ENCODE results near the gene SHROOM3.

Gene SHROOM3

DNA sequence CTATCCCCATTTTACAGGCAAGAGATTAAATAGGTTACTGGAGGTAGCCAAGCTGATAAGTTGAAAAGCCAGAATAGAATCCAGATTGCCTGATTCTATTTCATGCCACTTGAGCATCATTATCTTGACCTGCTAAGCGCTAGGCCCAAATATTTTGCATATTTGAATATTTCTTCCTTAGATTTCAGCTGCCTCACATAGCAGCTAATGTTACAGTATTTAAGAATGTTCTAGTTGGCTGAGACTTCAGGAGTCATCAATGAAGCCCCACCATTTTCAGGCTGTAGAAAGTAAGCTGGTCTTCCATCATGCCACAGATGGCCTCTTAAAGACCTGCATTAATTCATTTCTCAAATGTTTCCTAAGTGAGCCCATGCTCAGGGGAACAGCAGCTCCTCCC is 121.4 kb downstream of the SHROOM3 start:
- TF ChIP-seq POLR2AphosphoS5 (IDR thresholded peaks at IDR 0.05; ENCODE audit: low read depth, low read length) (no peak), SIN3A (IDR thresholded peaks at IDR 0.05; ENCODE audit: borderline replicate concordance, insufficient read depth, low read length) (no peak), TAF1 (IDR thresholded peaks at IDR 0.05; ENCODE audit: borderline replicate concordance, insufficient read depth, low read length) (no peak), FOXP2 (optimal IDR thresholded peaks at IDR 0.05; ENCODE audit: borderline replicate concordance, extremely low read depth, extremely low read length, insufficient read depth) (no peak), REST (IDR thresholded peaks at IDR 0.05; ENCODE audit: insufficient read depth in 1 of 2, low read depth in 2 of 2, low read length in 2 of 2) (no peak)

DNA sequence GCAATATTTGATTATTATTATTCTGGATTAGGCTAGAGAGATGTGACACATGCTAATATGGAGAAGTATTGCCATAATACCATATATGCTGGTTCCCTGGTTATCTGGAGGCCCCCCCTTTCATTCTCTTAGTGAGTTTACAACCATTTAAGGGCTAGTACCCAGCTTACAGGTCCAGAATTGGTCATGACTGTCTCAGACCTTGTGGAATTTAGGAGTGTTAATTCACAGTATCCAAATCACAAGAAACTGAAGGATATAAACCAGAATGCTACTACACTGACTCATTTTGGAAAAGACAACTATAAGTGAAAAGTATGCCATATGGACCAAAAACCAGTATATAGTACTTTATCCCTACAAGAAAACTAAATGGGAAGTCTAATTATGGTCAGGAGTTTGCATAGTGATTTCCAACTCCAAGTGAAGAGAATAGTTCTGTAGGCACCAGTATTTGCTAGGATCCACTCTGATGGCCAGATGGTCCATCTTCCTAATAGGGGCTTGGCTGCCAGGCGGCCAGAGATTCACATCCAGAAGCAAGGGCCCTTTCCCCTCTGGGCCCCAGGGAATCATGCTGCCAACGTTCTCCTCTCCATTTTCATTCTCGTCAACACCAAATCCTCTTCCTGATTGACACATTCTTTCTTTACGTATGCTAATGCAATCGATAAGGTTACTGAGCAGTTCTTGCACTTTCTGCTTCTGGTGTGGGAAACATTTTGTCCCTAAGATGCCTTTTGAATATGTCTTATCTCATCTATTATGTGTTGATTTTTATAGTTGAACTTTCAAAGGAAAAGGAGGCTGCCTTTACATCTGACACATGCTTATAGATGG is 123.6 kb downstream of the SHROOM3 start:
- TF ChIP-seq REST (IDR thresholded peaks at IDR 0.05; ENCODE audit: insufficient read depth in 1 of 2, low read depth in 2 of 2, low read length in 2 of 2) (no peak), FOXP2 (optimal IDR thresholded peaks at IDR 0.05; ENCODE audit: borderline replicate concordance, extremely low read depth, extremely low read length, insufficient read depth) (no peak), SIN3A (IDR thresholded peaks at IDR 0.05; ENCODE audit: borderline replicate concordance, insufficient read depth, low read length) (no peak), POLR2AphosphoS5 (IDR thresholded peaks at IDR 0.05; ENCODE audit: low read depth, low read length) (no peak), TAF1 (IDR thresholded peaks at IDR 0.05; ENCODE audit: borderline replicate concordance, insufficient read depth, low read length) (no peak)

GRCh38 chr4:76559236-76560071 is 124.4 kb downstream of the SHROOM3 start:
- no peak for TF ChIP-seq TAF1 (IDR thresholded peaks at IDR 0.05; ENCODE audit: borderline replicate concordance, insufficient read depth, low read length)
- no peak for TF ChIP-seq REST (IDR thresholded peaks at IDR 0.05; ENCODE audit: insufficient read depth in 1 of 2, low read depth in 2 of 2, low read length in 2 of 2)
- TF ChIP-seq FOXP2 (optimal IDR thresholded peaks at IDR 0.05; ENCODE audit: borderline replicate concordance, extremely low read depth, extremely low read length, insufficient read depth), result no peak
- TF ChIP-seq SIN3A (IDR thresholded peaks at IDR 0.05; ENCODE audit: borderline replicate concordance, insufficient read depth, low read length), result no peak
- TF ChIP-seq POLR2AphosphoS5 (IDR thresholded peaks at IDR 0.05; ENCODE audit: low read depth, low read length), result no peak

DNA sequence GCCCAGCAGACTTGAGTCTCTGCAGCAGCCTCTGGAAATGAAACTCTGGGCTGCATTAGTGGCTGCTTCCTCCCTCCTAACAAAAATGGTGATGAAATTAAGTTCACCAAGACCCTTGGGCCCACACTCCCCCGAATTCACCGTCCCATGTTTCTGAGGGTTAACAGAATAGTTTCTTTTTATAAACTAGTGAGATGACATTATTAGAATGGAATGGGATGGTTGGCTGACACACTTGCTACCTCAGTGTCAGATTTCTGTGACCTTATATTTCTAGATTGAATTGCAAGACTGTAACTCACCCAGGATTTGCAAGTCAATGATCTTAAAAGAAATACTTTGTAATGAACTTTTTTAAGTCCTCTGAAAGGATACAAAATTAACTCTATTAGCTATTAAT is 127.1 kb downstream of the SHROOM3 start:
- TF ChIP-seq POLR2AphosphoS5 (IDR thresholded peaks at IDR 0.05; ENCODE audit: low read depth, low read length) (no peak), REST (IDR thresholded peaks at IDR 0.05; ENCODE audit: insufficient read depth in 1 of 2, low read depth in 2 of 2, low read length in 2 of 2) (no peak), SIN3A (IDR thresholded peaks at IDR 0.05; ENCODE audit: borderline replicate concordance, insufficient read depth, low read length) (no peak), FOXP2 (optimal IDR thresholded peaks at IDR 0.05; ENCODE audit: borderline replicate concordance, extremely low read depth, extremely low read length, insufficient read depth) (no peak), TAF1 (IDR thresholded peaks at IDR 0.05; ENCODE audit: borderline replicate concordance, insufficient read depth, low read length) (no peak)

Measured in PFSK-1 (cell line).